ENCODE data around the gene PSMA7.

GRCh38 chr20:62161347-62161746, 18.2 kb upstream of the PSMA7 start:
- TF ChIP-seq CTCF (IDR thresholded peaks at IDR 0.05), result no peak
- no peak for TF ChIP-seq POLR2A (IDR thresholded peaks at IDR 0.05)

Data from Peyer's patch (tissue), 4 donors.